ENCODE data around the gene C1D. TPM values are rescaled to one million over a fixed set of nuclear protein-coding genes. Genes with fewer than 3 reads are reported as not detected.
"Not testable (repeated sequence)": the region's sequence is repeated elsewhere in the genome, so short reads cannot be mapped to it uniquely, and the experiment has no call there.

Gene C1D
- total and polyA plus RNA-seq, 2 experiments from 2014 or later = 39.2 to 61.3 TPM

- H3K27me3 ChIP-seq = peaks cover 8% of the 10 kb centered on the region
- no peak for TF ChIP-seq CTCF (IDR thresholded peaks at IDR 0.05; ENCODE audit: low read depth, low read length)
These were observed 20.5 kb upstream of the C1D start for GRCh38 chr2:68083346-68083745.

GRCh38 chr2:68074050-68074449, 11.2 kb upstream of the C1D start:
- Histone ChIP-seq H3K36me3 (no peaks in the 10 kb centered on the region), H3K9me3 (ENCODE audit: low read depth) (no peaks in the 10 kb centered on the region), H3K27me3 (peaks cover 3% of the 10 kb centered on the region), H3K4me1 (ENCODE audit: low read depth) (no peaks in the 10 kb centered on the region), H3K27ac (no peak overlapping the region), H3K4me3 (no peak overlapping the region)
- TF ChIP-seq CTCF (IDR thresholded peaks at IDR 0.05; ENCODE audit: low read depth, low read length) = no peak
- DNase-seq (ENCODE audit: low read depth in 1 of 2, low spot score in 1 of 2) = no peak

More at GRCh38 chr2:68083346-68083745, 20.5 kb upstream of the C1D start:
- Histone ChIP-seq H3K4me3 (no peak overlapping the region), H3K27ac (no peak overlapping the region), H3K4me1 (ENCODE audit: low read depth) (no peaks in the 10 kb centered on the region), H3K36me3 (no peaks in the 10 kb centered on the region), H3K9me3 (ENCODE audit: low read depth) (no peaks in the 10 kb centered on the region)
- no peak for DNase-seq (ENCODE audit: low read depth in 1 of 2, low spot score in 1 of 2)

GRCh38 chr2:68063797-68064646, 1.2 kb upstream of the C1D start:
- not testable (repeated sequence) for H3K36me3 ChIP-seq; H3K4me3 ChIP-seq; H3K27me3 ChIP-seq; H3K4me1 ChIP-seq (ENCODE audit: low read depth); H3K9me3 ChIP-seq (ENCODE audit: low read depth); DNase-seq (ENCODE audit: low read depth in 1 of 2, low spot score in 1 of 2)
- peak overlapping the region; percentile 9 for H3K27ac ChIP-seq

GRCh38 chr2:68060652-68061051, 2.2 kb downstream of the C1D start:
- no peaks in the 10 kb centered on the region for H3K9me3 ChIP-seq (ENCODE audit: low read depth)
- no peak for DNase-seq (ENCODE audit: low read depth in 1 of 2, low spot score in 1 of 2)
- TF ChIP-seq CTCF (IDR thresholded peaks at IDR 0.05; ENCODE audit: low read depth, low read length) = no peak
- no peaks in the 10 kb centered on the region for H3K36me3 ChIP-seq
- H3K27me3 ChIP-seq = no peaks in the 10 kb centered on the region
- H3K27ac ChIP-seq = no peak overlapping the region
- H3K4me1 ChIP-seq (ENCODE audit: low read depth) = peaks cover 4% of the 10 kb centered on the region
- H3K4me3 ChIP-seq = no peak overlapping the region

- no peaks in the 10 kb centered on the region for H3K36me3 ChIP-seq
- H3K4me3 ChIP-seq = no peak overlapping the region
- TF ChIP-seq CTCF (IDR thresholded peaks at IDR 0.05; ENCODE audit: low read depth, low read length) = no peak
- H3K9me3 ChIP-seq (ENCODE audit: low read depth) = no peaks in the 10 kb centered on the region
- H3K4me1 ChIP-seq (ENCODE audit: low read depth) = peaks cover 4% of the 10 kb centered on the region
- no peak overlapping the region for H3K27ac ChIP-seq
- DNase-seq (ENCODE audit: low read depth in 1 of 2, low spot score in 1 of 2) = no peak
- no peaks in the 10 kb centered on the region for H3K27me3 ChIP-seq
These were observed 2.8 kb downstream of the C1D start for GRCh38 chr2:68059784-68060525.
